Neural crest cell (in vitro differentiated cells): Measurements from ENCODE around the gene NBEAL1. TPM values are rescaled to one million over a fixed set of nuclear protein-coding genes. Genes with fewer than 3 reads are reported as not detected.

Source experiments
- DNase-seq: peaks from one replicate; pipeline ENCODE4 v3.0.0; 2021; ENCODE audit warnings: low read depth, mixed read lengths, low spot score
- H3K27ac Mint-ChIP-seq: one replicate; pipeline ENCODE4 v1.8.0; 2021; ENCODE audit warnings: mild to moderate bottlenecking, mixed read lengths; ENCODE audit not compliant: unreplicated experiment
- H3K27me3 Mint-ChIP-seq: 2 replicates; pipeline ENCODE4 v1.8.0; 2021; ENCODE audit warnings: low read depth, mild to moderate bottlenecking, mixed read lengths
- H3K36me3 Mint-ChIP-seq: 2 replicates; pipeline ENCODE4 v1.8.0; 2021; ENCODE audit warnings: low read depth, mild to moderate bottlenecking, mixed read lengths
- H3K4me1 Mint-ChIP-seq: 2 replicates; pipeline ENCODE4 v1.8.0; 2021; ENCODE audit warnings: mixed read lengths
- H3K4me3 Mint-ChIP-seq: one replicate; pipeline ENCODE4 v1.8.0; 2021; ENCODE audit warnings: mild to moderate bottlenecking, mixed read lengths
- H3K9me3 Mint-ChIP-seq: 2 replicates; pipeline ENCODE4 v1.8.0; 2021; ENCODE audit warnings: mixed read lengths
- CTCF ChIP-seq: fragments of 200-600 bp; sonication (generic); conservative IDR thresholded peaks from 2 replicates; pipeline ENCODE4 v1.5.0; 2021; ENCODE audit warnings: antibody characterized with exemption, mild to moderate bottlenecking
- total RNA-seq: library from RNA; stranded (reverse); gene quantifications from 2 replicates; pipeline ENCODE4 v1.2.1, GENCODE V29; 2021

NBEAL1 gene
- total RNA-seq, 1 donor from 2014 or later, result 12.6 TPM

GRCh38 chr2:203018181-203018580, 3.5 kb downstream of the NBEAL1 start:
- no peaks in the 10 kb centered on the region for H3K9me3 Mint-ChIP-seq
- H3K4me1 Mint-ChIP-seq, result peaks cover 36% of the 10 kb centered on the region
- DNase-seq, result no peak
- peak overlapping the region; percentile 39 for H3K4me3 Mint-ChIP-seq
- TF ChIP-seq CTCF, result no peak
- H3K27ac Mint-ChIP-seq, result no peak overlapping the region
- no peaks in the 10 kb centered on the region for H3K36me3 Mint-ChIP-seq
- no peaks in the 10 kb centered on the region for H3K27me3 Mint-ChIP-seq

- Mint-ChIP-seq H3K27ac (no peak overlapping the region), H3K4me3 (peak overlapping the region; percentile 5), H3K4me1 (peaks cover 31% of the 10 kb centered on the region)
Measured at GRCh38 chr2:203019142-203019541, 4.5 kb downstream of the NBEAL1 start.

GRCh38 chr2:203021991-203022390, 7.3 kb downstream of the NBEAL1 start:
- Mint-ChIP-seq H3K27me3 (no peaks in the 10 kb centered on the region), H3K36me3 (no peaks in the 10 kb centered on the region), H3K4me3 (no peak overlapping the region), H3K4me1 (peaks cover 18% of the 10 kb centered on the region), H3K27ac (no peak overlapping the region), H3K9me3 (no peaks in the 10 kb centered on the region)
- TF ChIP-seq CTCF, result no peak
- DNase-seq, result no peak

More at GRCh38 chr2:203019142-203019541, 4.5 kb downstream of the NBEAL1 start:
- no peak for DNase-seq
- Mint-ChIP-seq H3K27me3 (no peaks in the 10 kb centered on the region), H3K9me3 (no peaks in the 10 kb centered on the region), H3K36me3 (no peaks in the 10 kb centered on the region)
- peak; percentile 32 for TF ChIP-seq CTCF

GRCh38 chr2:203022751-203023150, 8.1 kb downstream of the NBEAL1 start:
- Mint-ChIP-seq H3K4me1 (peaks cover 16% of the 10 kb centered on the region), H3K27ac (no peak overlapping the region), H3K36me3 (no peaks in the 10 kb centered on the region), H3K27me3 (no peaks in the 10 kb centered on the region), H3K9me3 (no peaks in the 10 kb centered on the region), H3K4me3 (no peak overlapping the region)
- TF ChIP-seq CTCF, result no peak
- no peak for DNase-seq

- Mint-ChIP-seq H3K9me3 (no peaks in the 10 kb centered on the region), H3K4me3 (no peak overlapping the region), H3K36me3 (no peaks in the 10 kb centered on the region), H3K4me1 (no peaks in the 10 kb centered on the region), H3K27me3 (no peaks in the 10 kb centered on the region), H3K27ac (no peak overlapping the region)
- TF ChIP-seq CTCF, result no peak
- DNase-seq, result no peak
Measured at GRCh38 chr2:203025592-203025991, 10.9 kb downstream of the NBEAL1 start.

- H3K4me3 Mint-ChIP-seq, result no peak overlapping the region
- TF ChIP-seq CTCF, result no peak
- no peaks in the 10 kb centered on the region for H3K27me3 Mint-ChIP-seq
- H3K9me3 Mint-ChIP-seq, result peaks cover 3% of the 10 kb centered on the region
- H3K36me3 Mint-ChIP-seq, result peaks cover 3% of the 10 kb centered on the region
- no peak overlapping the region for H3K27ac Mint-ChIP-seq
- no peak for DNase-seq
- H3K4me1 Mint-ChIP-seq, result peaks cover 6% of the 10 kb centered on the region
Measured at GRCh38 chr2:203030545-203030944, 15.9 kb downstream of the NBEAL1 start.
